Keratinocyte (primary cell): ENCODE data around the gene JAKMIP1. TPM values are rescaled to one million over a fixed set of nuclear protein-coding genes. Genes with fewer than 3 reads are reported as not detected.

ENCODE experiments used
- DNase-seq: peaks from one replicate; pipeline ENCODE4 v3.0.0-alpha.2; 2011; ENCODE audit warnings: low read depth, missing footprints, low spot score
- FAIRE-seq: peaks from 2 replicates; lab custom pipeline; 2011; peaks lifted over from hg19 to GRCh38; lab: Jason Lieb, UNC
- H2AFZ ChIP-seq: 2 replicates; pipeline ENCODE4 v1.6.0; 2012; ENCODE audit warnings: low read length, control low read depth, inconsistent platforms; ENCODE audit not compliant: control insufficient read depth
- H3K27ac ChIP-seq: 2 replicates; pipeline ENCODE4 v1.5.1; 2011; ENCODE audit warnings: low read length; ENCODE audit not compliant: control insufficient read depth, insufficient read depth
- H3K27me3 ChIP-seq: 3 replicates; pipeline ENCODE4 v1.6.0; 2011; ENCODE audit warnings: low read length; ENCODE audit not compliant: control insufficient read depth, insufficient read depth; ENCODE audit errors: extremely low read depth
- H3K36me3 ChIP-seq, 2 experiments: 2 replicates in 1 of 2; 3 replicates in 1 of 2; pipeline ENCODE4 v1.5.1; 2011; ENCODE audit warnings: low read length in 2 of 2, mild to moderate bottlenecking in 1 of 2; ENCODE audit not compliant: control insufficient read depth in 2 of 2, insufficient read depth in 2 of 2; ENCODE audit errors: extremely low read depth in 1 of 2
- H3K4me1 ChIP-seq: 3 replicates; pipeline ENCODE4 v1.5.1; 2011; ENCODE audit warnings: low read length; ENCODE audit not compliant: control insufficient read depth, insufficient read depth; ENCODE audit errors: extremely low read depth
- H3K4me2 ChIP-seq: 3 replicates; pipeline ENCODE4 v1.6.0; 2011; ENCODE audit warnings: low read depth, low read length; ENCODE audit not compliant: control insufficient read depth, insufficient read depth; ENCODE audit errors: extremely low read depth
- H3K4me3 ChIP-seq, 3 experiments: fragments of 200-600 bp in 1 of 3; sonication (generic) in 1 of 3; 2 replicates in 2 of 3; 3 replicates in 1 of 3; pipeline ENCODE4 v1.5.1; 2011 to 2016; ENCODE audit warnings: low read length in 3 of 3, mild to moderate bottlenecking in 3 of 3, control low read depth in 2 of 3, inconsistent platforms in 1 of 3, low read depth in 1 of 3, mixed read lengths in 1 of 3, mixed run types in 1 of 3, moderate library complexity in 1 of 3; ENCODE audit not compliant: control insufficient read depth in 2 of 3, insufficient read depth in 2 of 3; ENCODE audit errors: extremely low read depth in 1 of 3
- H3K79me2 ChIP-seq: 2 replicates; pipeline ENCODE4 v1.6.0; 2012; ENCODE audit warnings: low read length; ENCODE audit not compliant: control insufficient read depth, insufficient read depth
- H3K9ac ChIP-seq: 3 replicates; pipeline ENCODE4 v1.6.0; 2011; ENCODE audit warnings: low read length; ENCODE audit not compliant: control insufficient read depth, insufficient read depth; ENCODE audit errors: extremely low read depth
- H3K9me1 ChIP-seq: 3 replicates; pipeline ENCODE4 v1.6.0; 2011; ENCODE audit warnings: low read length; ENCODE audit not compliant: control insufficient read depth, insufficient read depth; ENCODE audit errors: extremely low read depth
- H3K9me3 ChIP-seq: 2 replicates; pipeline ENCODE4 v1.5.1; 2012; ENCODE audit warnings: low read depth, low read length; ENCODE audit not compliant: control insufficient read depth
- H4K20me1 ChIP-seq: 3 replicates; pipeline ENCODE4 v1.6.0; 2011; ENCODE audit warnings: low read length; ENCODE audit not compliant: control insufficient read depth, insufficient read depth; ENCODE audit errors: extremely low read depth
- CTCF ChIP-seq, 3 experiments: IDR thresholded peaks in 1 of 3; conservative IDR thresholded peaks in 1 of 3; optimal IDR thresholded peaks in 1 of 3; 2 replicates in 2 of 3; 3 replicates in 1 of 3; pipeline versions ENCODE3 to v1.5.1; 2011; ENCODE audit warnings: low read length in 3 of 3, mild to moderate bottlenecking in 3 of 3, moderate library complexity in 2 of 3, control low read depth in 1 of 3, inconsistent platforms in 1 of 3; ENCODE audit not compliant: insufficient read depth in 2 of 3; ENCODE audit errors: extremely low read depth in 1 of 3
- EZH2 ChIP-seq: IDR thresholded peaks from one replicate; pipeline ENCODE4 v1.6.1; 2012; ENCODE audit warnings: inconsistent platforms, mild to moderate bottlenecking, low read length, moderate library complexity
- dilution Hi-C: fragments of 300-500 bp; cut with MboI; formaldehyde crosslinking; loops from one replicate; pipeline ENCODE4 v1.7.0; 2020; ENCODE audit warnings: low sequenced_read_pairs; ENCODE audit not compliant: extremely low pct_ligation_motif_present
- polyA plus RNA-seq, 5 experiments: library from polyadenylated mRNA; depleted of rRNA in 3 of 5; stranded (reverse) in 3 of 5; stranded (forward) in 1 of 5; unstranded in 1 of 5; fragments of >200 nt; gene quantifications; 1 replicate in 1 of 5; 2 replicates in 3 of 5; 3 replicates in 1 of 5; pipeline versions ENCODE4 v1.2.1 to v1.2.3, GENCODE V29; 2011 to 2012; ENCODE audit warnings: missing spikeins in 2 of 5, low read depth in 1 of 5, low replicate concordance in 1 of 5

JAKMIP1 gene
- polyA plus RNA-seq, 1 donor (not counting 4 experiments of a cell fraction or from before 2014, with no cell fraction given), result not detected

GRCh38 chr4:6217716-6218381, 17.5 kb upstream of the JAKMIP1 start:
- Histone ChIP-seq H3K79me2 (no peaks in the 10 kb centered on the region), H2AFZ (no peak overlapping the region), H3K27me3 (peaks cover 18% of the 10 kb centered on the region), H3K36me3 (no peaks in the 10 kb centered on the region), H3K9me1 (no peaks in the 10 kb centered on the region), H3K9me3 (no peaks in the 10 kb centered on the region), H3K4me1 (no peaks in the 10 kb centered on the region), H3K27ac (no peak overlapping the region), H4K20me1 (no peaks in the 10 kb centered on the region), H3K9ac (no peak overlapping the region), H3K4me2 (no peak overlapping the region), H3K4me3 (no peak overlapping the region)
- TF ChIP-seq CTCF (optimal IDR thresholded peaks at IDR 0.05 in 1 of 3, IDR thresholded peaks at IDR 0.05 in 1 of 3, conservative IDR thresholded peaks at IDR 0.05 in 1 of 3; ENCODE audit: extremely low read depth in 1 of 3, insufficient read depth in 2 of 3, low read length in 3 of 3), result no peak
- no peak for TF ChIP-seq EZH2
- FAIRE-seq, result no peak
- DNase-seq, result no peak
- dilution Hi-C loops, result no loop called here

GRCh38 chr4:6216588-6216987, 16.2 kb upstream of the JAKMIP1 start:
- no peak for FAIRE-seq
- TF ChIP-seq EZH2, result no peak
- TF ChIP-seq CTCF (optimal IDR thresholded peaks at IDR 0.05 in 1 of 3, IDR thresholded peaks at IDR 0.05 in 1 of 3, conservative IDR thresholded peaks at IDR 0.05 in 1 of 3; ENCODE audit: extremely low read depth in 1 of 3, insufficient read depth in 2 of 3, low read length in 3 of 3), result no peak
- no peak overlapping the region for H2AFZ ChIP-seq
- H3K79me2 ChIP-seq, result no peaks in the 10 kb centered on the region
- no peak overlapping the region for H3K4me2 ChIP-seq
- H3K27me3 ChIP-seq, result peaks cover 7% of the 10 kb centered on the region
- H3K27ac ChIP-seq, result no peak overlapping the region
- no peaks in the 10 kb centered on the region for H3K9me1 ChIP-seq
- dilution Hi-C loops, result no loop called here
- H4K20me1 ChIP-seq, result no peaks in the 10 kb centered on the region
- DNase-seq, result no peak
- no peak overlapping the region for H3K4me3 ChIP-seq
- H3K36me3 ChIP-seq, result no peaks in the 10 kb centered on the region
- H3K9ac ChIP-seq, result no peak overlapping the region
- H3K4me1 ChIP-seq, result no peaks in the 10 kb centered on the region
- no peaks in the 10 kb centered on the region for H3K9me3 ChIP-seq
